DOHH2 (cell line): ENCODE results near the gene DIP2C.

Source experiments
- H3F3A ChIP-seq: fragments of 200-600 bp; sonication (generic), shearing (Covaris generic); 2 replicates; pipeline ENCODE4 v1.6.0; 2016; ENCODE audit warnings: antibody characterized with exemption, mild to moderate bottlenecking; ENCODE audit not compliant: control insufficient read depth, insufficient read depth
- H3K27ac ChIP-seq: fragments of 200-600 bp; sonication (generic); 2 replicates; pipeline ENCODE4 v1.5.1; 2014; ENCODE audit warnings: low read depth, mild to moderate bottlenecking, low read length, moderate library complexity
- H3K27me3 ChIP-seq: fragments of 200-600 bp; sonication (generic); 2 replicates; pipeline ENCODE4 v1.6.1; 2014; ENCODE audit warnings: mild to moderate bottlenecking, low read length, mixed read lengths; ENCODE audit not compliant: control insufficient read depth
- H3K36me3 ChIP-seq: fragments of 200-600 bp; sonication (generic); 2 replicates; pipeline ENCODE4 v1.6.1; 2014; ENCODE audit warnings: mild to moderate bottlenecking, low read length, moderate library complexity, mixed read lengths; ENCODE audit not compliant: control insufficient read depth
- H3K4me1 ChIP-seq: fragments of 200-600 bp; sonication (generic); 2 replicates; pipeline ENCODE4 v1.6.1; 2014; ENCODE audit warnings: mild to moderate bottlenecking, low read length, mixed read lengths; ENCODE audit not compliant: control insufficient read depth
- H3K4me2 ChIP-seq: fragments of 200-600 bp; sonication (generic); 2 replicates; pipeline ENCODE4 v1.6.0; 2014; ENCODE audit warnings: mild to moderate bottlenecking, low read length, moderate library complexity
- H3K4me3 ChIP-seq: fragments of 200-600 bp; sonication (generic); 2 replicates; pipeline ENCODE4 v1.5.1; 2014; ENCODE audit warnings: mild to moderate bottlenecking, low read length, mixed read lengths
- H3K79me2 ChIP-seq: fragments of 200-600 bp; sonication (generic); 2 replicates; pipeline ENCODE4 v1.6.1; 2014; ENCODE audit warnings: mild to moderate bottlenecking, low read length, mixed read lengths; ENCODE audit not compliant: control insufficient read depth
- H3K9me2 ChIP-seq: fragments of 200-600 bp; sonication (generic); replicated peaks from 2 replicates; pipeline ENCODE4 v1.6.1; 2014; ENCODE audit warnings: mild to moderate bottlenecking, low read length, mixed read lengths; ENCODE audit not compliant: control insufficient read depth
- H3K9me3 ChIP-seq: fragments of 200-600 bp; sonication (generic); 2 replicates; pipeline ENCODE4 v1.6.1; 2014; ENCODE audit warnings: antibody characterized with exemption, low read length, mixed read lengths; ENCODE audit not compliant: control insufficient read depth, insufficient read depth
- H4K20me1 ChIP-seq: fragments of 200-600 bp; sonication (generic); 2 replicates; pipeline ENCODE4 v1.6.0; 2014; ENCODE audit warnings: low read depth, mild to moderate bottlenecking, antibody characterized with exemption, low read length, moderate library complexity; ENCODE audit not compliant: control insufficient read depth, insufficient read depth
- CTCF ChIP-seq: fragments of 200-600 bp; sonication (generic); IDR thresholded peaks from one replicate; pipeline ENCODE4 v1.5.1; 2014; ENCODE audit warnings: antibody characterized with exemption, mild to moderate bottlenecking, low read depth, low read length; ENCODE audit not compliant: poor library complexity, severe bottlenecking
- EZH2phosphoT487 ChIP-seq: fragments of 200-600 bp; sonication (generic); IDR thresholded peaks from 2 replicates; pipeline ENCODE4 v1.6.1; 2017; ENCODE audit warnings: borderline replicate concordance, mild to moderate bottlenecking, antibody characterized with exemption, low read length, moderate library complexity, mixed read lengths

The DIP2C gene

GRCh38 chr10:567869-568268 lies 121.6 kb downstream of the DIP2C start:
- peaks cover 7% of the 10 kb centered on the region for H3F3A ChIP-seq
- H3K27me3 ChIP-seq, result no peaks in the 10 kb centered on the region
- H3K9me2 ChIP-seq, result no peaks in the 10 kb centered on the region
- TF ChIP-seq EZH2phosphoT487 (no peak), CTCF (no peak)
- H4K20me1 ChIP-seq, result no peaks in the 10 kb centered on the region
- H3K27ac ChIP-seq, result no peak overlapping the region
- peaks cover 6% of the 10 kb centered on the region; the same call in 1 of the 2 replicates for H3K36me3 ChIP-seq
- no peak overlapping the region for H3K4me2 ChIP-seq
- no peak overlapping the region for H3K4me3 ChIP-seq
- H3K4me1 ChIP-seq, result peaks cover 49% of the 10 kb centered on the region
- peaks cover 16% of the 10 kb centered on the region for H3K9me3 ChIP-seq
- H3K79me2 ChIP-seq, result no peaks in the 10 kb centered on the region

- peaks cover 16% of the 10 kb centered on the region for H3K9me3 ChIP-seq
- H3K36me3 ChIP-seq, result peaks cover 6% of the 10 kb centered on the region; the same call in 1 of the 2 replicates
- no peak overlapping the region for H3K4me2 ChIP-seq
- H3K27ac ChIP-seq, result no peak overlapping the region
- H3K79me2 ChIP-seq, result no peaks in the 10 kb centered on the region
- peaks cover 60% of the 10 kb centered on the region for H3K4me1 ChIP-seq
- H3K4me3 ChIP-seq, result no peak overlapping the region
- TF ChIP-seq EZH2phosphoT487, result no peak
- no peak for TF ChIP-seq CTCF
- H3F3A ChIP-seq, result peaks cover 17% of the 10 kb centered on the region
- H3K27me3 ChIP-seq, result no peaks in the 10 kb centered on the region
- no peaks in the 10 kb centered on the region for H4K20me1 ChIP-seq
- H3K9me2 ChIP-seq, result no peaks in the 10 kb centered on the region
Measured at GRCh38 chr10:566241-566885, 123.1 kb downstream of the DIP2C start.

GRCh38 chr10:565676-566075 lies 123.8 kb downstream of the DIP2C start:
- H4K20me1 ChIP-seq, result no peaks in the 10 kb centered on the region
- H3K4me1 ChIP-seq, result peaks cover 63% of the 10 kb centered on the region
- H3K27me3 ChIP-seq, result no peaks in the 10 kb centered on the region
- TF ChIP-seq CTCF (no peak), EZH2phosphoT487 (no peak)
- H3K27ac ChIP-seq, result no peak overlapping the region
- H3K9me2 ChIP-seq, result no peaks in the 10 kb centered on the region
- H3F3A ChIP-seq, result peaks cover 17% of the 10 kb centered on the region
- H3K4me2 ChIP-seq, result no peak overlapping the region
- peaks cover 16% of the 10 kb centered on the region for H3K9me3 ChIP-seq
- H3K36me3 ChIP-seq, result peaks cover 6% of the 10 kb centered on the region; the same call in 1 of the 2 replicates
- no peak overlapping the region for H3K4me3 ChIP-seq
- H3K79me2 ChIP-seq, result no peaks in the 10 kb centered on the region
